ENCODE measurements around the gene AP3S2. TPM values are rescaled to one million over a fixed set of nuclear protein-coding genes. Genes with fewer than 3 reads are reported as not detected.
"Not testable (repeated sequence)": the region's sequence is repeated elsewhere in the genome, so short reads cannot be mapped to it uniquely, and the experiment has no call there.

AP3S2 gene
- total RNA-seq: 40.8 TPM

- no peak for FAIRE-seq
Measured at GRCh38 chr15:89893696-89894447, at the start of gene AP3S2. Gene AP3S2, minus strand, starts transcription at chr15:89893994. Its CDS starts 45 bp downstream, at chr15:89893949.

DNA sequence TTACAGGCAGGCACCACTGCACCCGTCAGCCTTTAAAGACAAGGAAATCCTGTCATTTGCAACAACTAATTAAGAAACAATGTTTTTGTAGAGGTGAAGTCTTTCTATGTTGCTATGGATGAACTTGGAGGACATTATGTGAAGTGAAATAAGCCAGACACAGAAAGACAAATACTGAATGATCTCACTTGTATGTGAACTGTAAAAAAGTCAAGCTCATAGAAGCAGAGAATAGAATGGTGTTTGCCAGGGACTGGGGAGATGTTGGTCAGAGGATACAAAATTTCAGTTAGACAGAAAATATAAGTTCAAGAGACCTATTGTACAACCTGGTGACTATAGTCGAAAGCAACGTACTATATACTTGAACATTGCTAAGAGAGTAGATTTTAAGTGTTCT lies 46.1 kb upstream of the AP3S2 start:
- DNase-seq (ENCODE audit: low spot score in 2 of 2) (no peak), FAIRE-seq (no peak)

More at GRCh38 chr15:89893696-89894447, at the start of gene AP3S2:
- peak; percentile 69 to 80 for DNase-seq (ENCODE audit: low spot score in 2 of 2)

DNA sequence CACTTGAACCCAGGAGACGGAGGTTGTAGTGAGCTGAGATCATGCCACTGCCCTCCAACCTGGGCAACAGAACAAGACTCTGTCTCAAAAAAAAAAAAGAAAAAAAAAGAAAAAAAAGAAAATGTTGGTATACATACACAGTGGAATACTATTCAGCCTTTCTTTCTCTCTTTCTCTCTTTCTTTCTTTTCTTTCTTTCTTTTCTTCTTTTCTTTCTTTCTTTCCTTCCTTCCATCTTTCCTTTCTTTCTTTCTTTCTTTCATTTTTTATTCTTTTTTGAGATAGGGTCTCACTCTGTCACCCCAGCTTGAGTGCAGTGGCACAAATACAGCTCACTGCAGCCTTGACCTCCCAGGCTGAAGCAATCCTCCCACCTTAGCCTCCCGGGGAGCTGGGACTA lies 45.6 kb upstream of the AP3S2 start:
- not testable (repeated sequence) for DNase-seq (ENCODE audit: low spot score in 2 of 2); FAIRE-seq

- no peak for DNase-seq (ENCODE audit: low spot score in 2 of 2)
- FAIRE-seq: no peak
Measured at GRCh38 chr15:89937365-89938350, 43.9 kb upstream of the AP3S2 start.

GRCh38 chr15:89936786-89937265 lies 43.0 kb upstream of the AP3S2 start:
- FAIRE-seq: no peak
- DNase-seq (ENCODE audit: low spot score in 2 of 2): no peak

DNA sequence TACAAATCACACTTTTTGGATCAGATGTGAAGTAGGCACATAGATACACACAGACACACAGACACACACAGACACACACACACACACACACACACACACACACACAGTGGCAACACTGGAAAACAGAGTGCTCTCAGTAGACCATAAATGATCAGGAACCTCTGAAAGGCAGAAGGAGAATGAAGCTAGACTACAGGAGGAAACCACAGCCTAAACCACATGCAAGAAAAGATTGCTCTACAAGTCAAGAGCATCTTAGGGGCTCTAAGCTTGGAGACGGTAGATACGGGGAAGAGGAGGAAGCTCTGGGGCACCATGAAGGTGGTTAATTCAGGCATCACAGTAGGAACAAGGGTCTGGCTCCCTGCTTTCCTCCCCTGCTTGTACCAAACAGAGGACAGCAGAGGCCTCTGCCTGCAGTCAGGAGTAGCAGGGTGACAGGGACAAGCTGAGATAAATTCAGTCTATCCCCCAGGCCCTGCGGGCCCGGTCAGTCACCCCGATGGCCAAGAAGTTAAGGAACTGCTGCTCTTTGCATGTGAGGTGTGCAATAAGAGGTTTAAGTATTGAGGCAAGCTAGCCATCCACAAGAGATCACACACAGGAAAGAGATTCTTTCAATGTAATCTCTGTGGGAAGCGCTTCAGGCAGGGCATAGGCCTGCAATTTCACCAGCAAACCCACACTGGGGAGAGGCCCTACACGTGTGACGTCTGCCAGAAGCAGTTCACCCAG lies 42.4 kb upstream of the AP3S2 start:
- DNase-seq (ENCODE audit: low spot score in 2 of 2) (no peak), FAIRE-seq (no peak)

DNA sequence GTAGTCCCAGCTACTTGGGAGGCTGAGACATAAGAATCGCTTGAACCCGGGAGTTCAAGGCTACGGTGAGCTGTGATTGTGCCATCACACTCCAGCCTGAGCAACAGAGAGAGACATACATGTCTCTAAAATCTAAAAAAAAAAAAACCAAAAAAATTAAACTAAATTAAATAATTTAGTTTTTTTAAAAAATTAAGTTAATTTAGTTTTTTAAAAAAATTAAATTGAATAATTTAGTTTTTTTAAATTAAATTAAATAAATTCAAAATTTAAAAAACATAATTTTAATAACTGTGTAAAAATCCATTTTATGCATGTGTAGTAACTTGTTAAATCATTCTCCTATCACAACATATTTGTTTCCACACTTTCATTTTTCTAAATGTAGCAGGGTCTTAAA lies 39.1 kb upstream of the AP3S2 start:
- FAIRE-seq: peak; percentile 99
- DNase-seq (ENCODE audit: low spot score in 2 of 2): no peak

DNA sequence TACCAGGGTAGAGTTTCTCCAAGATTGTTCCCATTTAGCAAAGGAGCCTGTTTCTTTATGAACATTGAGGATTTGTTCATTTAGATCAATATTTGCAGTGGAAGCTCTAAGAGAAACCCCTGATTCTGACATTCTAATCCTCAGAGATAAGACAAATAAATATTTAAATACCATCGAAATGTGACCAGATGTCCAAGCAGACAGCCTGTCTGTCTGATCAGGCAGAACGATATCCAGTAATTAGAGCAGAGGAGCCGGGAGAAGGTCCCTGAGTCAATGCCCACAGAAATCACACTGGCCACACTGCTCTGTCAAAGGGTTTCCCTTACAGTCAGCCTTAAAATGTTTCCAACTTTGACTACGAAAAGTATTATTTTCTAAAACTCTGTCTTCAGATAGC lies 34.6 kb upstream of the AP3S2 start:
- DNase-seq (ENCODE audit: low spot score in 2 of 2) (no peak), FAIRE-seq (no peak)

DNA sequence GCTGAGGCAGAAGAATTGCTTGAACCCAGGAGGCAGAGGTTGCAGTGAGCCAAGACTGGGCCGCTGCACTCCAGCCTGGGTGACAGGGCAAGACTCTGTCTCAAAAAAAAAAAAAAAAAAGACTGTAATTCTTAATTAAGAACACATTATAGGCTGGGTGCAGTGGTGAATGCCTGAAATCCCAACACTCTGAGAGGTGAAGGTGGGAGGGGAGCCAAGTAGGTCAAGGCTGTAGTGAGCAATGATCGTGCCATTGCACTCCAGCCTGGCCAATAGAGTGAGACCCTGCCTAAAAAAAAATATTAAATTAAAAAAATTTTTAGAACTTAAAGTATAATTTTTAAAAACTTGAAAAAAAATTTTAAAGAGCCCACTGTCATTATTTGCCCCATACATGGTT lies 32.4 kb upstream of the AP3S2 start:
- FAIRE-seq (no peak), DNase-seq (ENCODE audit: low spot score in 2 of 2) (no peak)

- FAIRE-seq: no peak
Measured at GRCh38 chr15:89917442-89918101, 23.8 kb upstream of the AP3S2 start.

DNA sequence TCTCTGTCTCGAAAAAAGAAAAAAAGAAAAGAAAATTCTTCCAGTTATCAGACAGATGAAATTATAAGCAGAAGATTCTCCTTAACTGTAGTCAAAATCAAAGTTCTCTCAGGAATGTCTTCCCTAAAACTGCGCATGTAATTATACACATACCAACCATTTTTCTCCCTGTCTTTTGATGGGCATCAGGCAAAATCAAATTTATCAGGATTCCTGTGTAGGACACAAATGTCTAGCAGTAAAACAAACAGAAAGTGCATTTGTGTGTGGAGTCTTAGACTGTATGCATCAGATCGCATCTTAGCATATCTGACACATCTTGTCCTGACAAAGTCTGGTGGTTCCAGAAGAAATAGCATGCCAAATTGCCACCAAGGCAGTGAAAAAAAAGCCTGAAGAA lies 22.9 kb upstream of the AP3S2 start:
- DNase-seq (ENCODE audit: low spot score in 2 of 2) (no peak), FAIRE-seq (no peak)

More at GRCh38 chr15:89917442-89918101, 23.8 kb upstream of the AP3S2 start:
- DNase-seq (ENCODE audit: low spot score in 2 of 2): no peak

- DNase-seq (ENCODE audit: low spot score in 2 of 2) (peak; percentile 51 to 61), FAIRE-seq (no peak)
Measured at GRCh38 chr15:89912674-89913396, 19.0 kb upstream of the AP3S2 start, which contains the start of gene ARPIN. Gene ARPIN, minus strand, starts transcription at chr15:89912952. Its CDS starts 117 bp downstream, at chr15:89912835.

DNA sequence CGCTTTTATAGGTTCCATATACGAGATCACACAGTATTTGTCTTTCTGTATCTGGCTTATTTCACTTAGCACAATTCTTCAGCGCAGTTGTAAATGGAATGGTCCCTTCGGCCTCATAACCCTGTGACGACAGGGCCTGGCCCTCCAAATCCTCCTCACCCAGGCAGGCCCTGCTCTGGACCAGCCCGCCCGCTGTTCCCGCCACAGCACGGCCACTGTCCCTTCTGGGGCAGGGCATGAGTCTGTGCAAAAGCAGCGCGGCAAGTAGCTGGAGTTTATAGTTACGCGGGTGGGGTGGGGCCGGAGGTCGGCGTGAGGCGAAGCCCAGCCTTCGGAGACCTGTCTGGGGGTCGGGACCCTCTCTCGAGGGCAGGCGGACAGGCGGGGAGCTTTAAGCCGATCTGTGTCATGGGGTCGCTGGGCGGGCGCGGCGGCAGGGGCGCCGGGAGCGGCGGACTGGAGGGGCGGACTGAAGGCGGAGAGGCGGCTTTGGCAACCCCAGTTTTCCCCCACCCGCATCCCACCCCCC lies 18.4 kb upstream of the AP3S2 start:
- DNase-seq (ENCODE audit: low spot score in 2 of 2) (peak; percentile 37 to 48), FAIRE-seq (no peak)

DNA sequence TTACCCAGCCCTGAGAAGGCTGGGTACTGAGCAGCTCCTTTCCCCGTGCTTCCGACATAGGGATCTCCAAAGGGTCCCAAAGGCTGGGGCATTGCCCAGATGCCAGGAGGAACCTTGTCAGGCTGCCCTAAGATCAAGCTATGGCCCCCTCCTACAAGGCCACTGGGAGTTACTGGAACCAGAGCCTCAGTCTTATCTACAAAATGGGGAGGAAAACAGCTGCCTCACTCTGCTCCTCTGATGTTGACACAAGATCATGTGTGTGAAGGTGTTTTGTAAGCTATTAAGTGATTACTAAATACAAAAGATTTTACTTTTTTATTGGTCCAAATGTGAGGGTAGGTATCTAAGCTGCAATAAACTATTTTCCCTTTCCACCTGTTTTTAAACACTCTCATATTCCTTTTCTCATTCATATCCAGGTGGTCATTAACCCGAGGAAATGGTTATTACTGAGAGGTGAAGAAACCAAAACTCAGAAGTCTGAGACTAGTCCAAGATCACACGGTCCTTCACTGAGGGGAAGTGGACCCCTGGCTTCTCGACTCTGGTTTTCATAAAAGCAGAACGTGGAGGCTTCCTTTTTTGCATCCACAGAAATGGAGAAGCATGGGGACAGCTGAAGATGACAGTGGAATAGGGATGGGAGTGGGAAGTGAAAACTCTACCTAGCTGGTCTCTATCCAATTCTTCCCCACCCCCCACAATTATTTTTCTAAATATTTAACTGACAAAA lies 17.3 kb upstream of the AP3S2 start:
- DNase-seq (ENCODE audit: low spot score in 2 of 2) (no peak), FAIRE-seq (no peak)

GRCh38 chr15:89909611-89910010 lies 15.8 kb upstream of the AP3S2 start:
- FAIRE-seq (no peak), DNase-seq (ENCODE audit: low spot score in 2 of 2) (no peak)

GRCh38 chr15:89908226-89908625 lies 14.4 kb upstream of the AP3S2 start:
- FAIRE-seq (no peak), DNase-seq (ENCODE audit: low spot score in 2 of 2) (no peak)

GRCh38 chr15:89907289-89907688 lies 13.5 kb upstream of the AP3S2 start:
- no peak for DNase-seq (ENCODE audit: low spot score in 2 of 2)
- no peak for FAIRE-seq

DNA sequence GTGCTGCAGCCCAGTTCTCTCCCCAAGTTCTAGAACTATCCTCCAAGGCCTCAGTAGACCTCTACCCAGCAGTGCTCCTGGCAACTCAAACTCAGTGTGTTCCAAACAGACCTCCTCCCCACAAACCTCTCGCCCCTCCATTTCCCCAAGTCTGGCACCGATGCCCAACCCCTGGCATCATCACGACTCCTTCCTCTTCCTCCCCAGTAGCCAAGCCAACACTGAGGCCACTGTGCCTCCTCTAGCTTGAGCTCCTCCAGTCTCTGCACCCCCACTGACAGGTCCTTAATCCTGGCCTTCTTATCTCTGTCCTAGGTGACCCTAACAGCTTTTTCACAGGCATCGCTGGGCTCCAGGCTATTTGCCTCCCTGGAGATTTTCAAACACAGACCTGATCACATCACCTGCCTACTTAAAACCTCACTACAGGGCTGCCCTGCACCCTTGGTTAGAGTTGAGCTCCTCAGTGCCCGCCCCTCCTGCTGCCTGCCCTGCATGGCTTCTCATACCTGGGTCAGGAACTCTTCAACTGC lies 12.1 kb upstream of the AP3S2 start:
- no peak for FAIRE-seq
- DNase-seq (ENCODE audit: low spot score in 2 of 2): no peak
